Ovary (tissue), 3 donors: ENCODE results near the gene ZBED4.

Experiments
- POLR2A ChIP-seq: fragments of 450-650 bp; IDR thresholded peaks from one replicate; pipeline ENCODE4 v1.6.1; 2017; ENCODE audit warnings: antibody characterized with exemption, mild to moderate bottlenecking, moderate library complexity
- TF ChIP-seq, protein P1 (sequence below), 3 donors: fragments of 450-650 bp in 2 of 3; fragments of 200-600 bp in 1 of 3; IDR thresholded peaks; one replicate each; pipeline versions ENCODE4 v1.5.1 to v1.8.0; 2016 to 2022; ENCODE audit warnings: antibody characterized with exemption in 3 of 3, mild to moderate bottlenecking in 1 of 3
- donor health status: DM: no; HTN: no; CAD: no.

DNA sequence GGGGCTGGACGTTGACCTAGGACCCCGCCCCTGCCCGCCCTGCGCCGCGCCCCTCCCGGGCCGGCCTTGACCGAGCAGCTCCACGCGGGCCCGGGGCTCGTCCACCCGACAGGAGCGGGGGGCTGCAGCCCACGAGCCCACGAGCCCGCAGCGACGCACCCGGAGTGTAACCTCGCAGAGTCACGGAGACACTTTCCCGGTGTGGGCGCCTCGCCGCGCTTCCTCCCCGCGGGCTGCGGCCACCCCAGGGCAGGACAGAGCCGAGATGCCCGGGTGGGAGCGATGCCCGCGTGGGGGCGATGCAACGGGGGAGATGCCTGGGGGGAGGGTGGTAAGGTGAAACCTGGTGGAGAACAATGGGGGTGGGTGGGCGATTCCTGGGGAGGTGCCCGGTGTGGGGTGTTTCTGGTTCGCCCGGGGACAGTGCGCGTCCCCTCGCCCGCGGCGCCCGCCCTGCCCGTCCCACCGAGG lies 4.9 kb upstream of the ZBED4 start:
- TF ChIP-seq, protein P1, sequence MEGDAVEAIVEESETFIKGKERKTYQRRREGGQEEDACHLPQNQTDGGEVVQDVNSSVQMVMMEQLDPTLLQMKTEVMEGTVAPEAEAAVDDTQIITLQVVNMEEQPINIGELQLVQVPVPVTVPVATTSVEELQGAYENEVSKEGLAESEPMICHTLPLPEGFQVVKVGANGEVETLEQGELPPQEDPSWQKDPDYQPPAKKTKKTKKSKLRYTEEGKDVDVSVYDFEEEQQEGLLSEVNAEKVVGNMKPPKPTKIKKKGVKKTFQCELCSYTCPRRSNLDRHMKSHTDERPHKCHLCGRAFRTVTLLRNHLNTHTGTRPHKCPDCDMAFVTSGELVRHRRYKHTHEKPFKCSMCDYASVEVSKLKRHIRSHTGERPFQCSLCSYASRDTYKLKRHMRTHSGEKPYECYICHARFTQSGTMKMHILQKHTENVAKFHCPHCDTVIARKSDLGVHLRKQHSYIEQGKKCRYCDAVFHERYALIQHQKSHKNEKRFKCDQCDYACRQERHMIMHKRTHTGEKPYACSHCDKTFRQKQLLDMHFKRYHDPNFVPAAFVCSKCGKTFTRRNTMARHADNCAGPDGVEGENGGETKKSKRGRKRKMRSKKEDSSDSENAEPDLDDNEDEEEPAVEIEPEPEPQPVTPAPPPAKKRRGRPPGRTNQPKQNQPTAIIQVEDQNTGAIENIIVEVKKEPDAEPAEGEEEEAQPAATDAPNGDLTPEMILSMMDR (IDR thresholded peaks at IDR 0.05): no peak
- TF ChIP-seq POLR2A: no peak
